ENCODE measurements around the gene MGAT5.

- TF ChIP-seq ELF4 (CRISPR knock-in tag; IDR thresholded peaks at IDR 0.05; ENCODE audit: low read depth) (no peak), PRDM15 (CRISPR knock-in tag; IDR thresholded peaks at IDR 0.05) (no peak), CTCF (IDR thresholded peaks at IDR 0.05) (no peak), MAX (CRISPR knock-in tag; IDR thresholded peaks at IDR 0.05) (no peak)
Observed at GRCh38 chr2:134458473-134458853, 204.6 kb downstream of the MGAT5 start.
